HG03135 (cell line): ENCODE data around the gene EXOC8.

ENCODE experiments used
- ATAC-seq: cut with Tn5 transposase; IDR thresholded peaks from one replicate; pipeline ENCODE4 v1.9.1; 2021; ENCODE audit warnings: mild to moderate bottlenecking, moderate library complexity; ENCODE audit not compliant: unreplicated experiment

The EXOC8 gene

GRCh38 chr1:231337472-231338269 lies at the start of gene EXOC8:
EXOC8 (minus strand) TSS chr1:231337852; CDS start chr1:231337745, 107 bp downstream.
- ATAC-seq, result peak; percentile 70

- no peak for ATAC-seq
Observed at GRCh38 chr1:231386466-231386865, 48.8 kb upstream of the EXOC8 start.

- no peak for ATAC-seq
Observed at GRCh38 chr1:231385416-231385748, 47.7 kb upstream of the EXOC8 start.

- ATAC-seq, result no peak
Observed at GRCh38 chr1:231384696-231385415, 47.2 kb upstream of the EXOC8 start.

GRCh38 chr1:231383159-231383860 lies 45.7 kb upstream of the EXOC8 start:
- no peak for ATAC-seq

GRCh38 chr1:231382426-231382825 lies 44.8 kb upstream of the EXOC8 start:
- no peak for ATAC-seq

GRCh38 chr1:231381729-231382128 lies 44.1 kb upstream of the EXOC8 start:
- no peak for ATAC-seq

- peak; percentile 65 for ATAC-seq
Observed at GRCh38 chr1:231376875-231377549, 39.4 kb upstream of the EXOC8 start.

- no peak for ATAC-seq
Observed at GRCh38 chr1:231376101-231376500, 38.4 kb upstream of the EXOC8 start.

GRCh38 chr1:231374394-231374793 lies 36.7 kb upstream of the EXOC8 start:
- ATAC-seq, result no peak

GRCh38 chr1:231372501-231372900 lies 34.8 kb upstream of the EXOC8 start:
- no peak for ATAC-seq

- ATAC-seq, result no peak
Observed at GRCh38 chr1:231369282-231369681, 31.6 kb upstream of the EXOC8 start.

- no peak for ATAC-seq
Observed at GRCh38 chr1:231364192-231364591, 26.5 kb upstream of the EXOC8 start.

- no peak for ATAC-seq
Observed at GRCh38 chr1:231363624-231364023, 26.0 kb upstream of the EXOC8 start.

- ATAC-seq, result no peak
Observed at GRCh38 chr1:231362325-231362724, 24.7 kb upstream of the EXOC8 start.

GRCh38 chr1:231359113-231359512 lies 21.5 kb upstream of the EXOC8 start:
- no peak for ATAC-seq

GRCh38 chr1:231357831-231358354 lies 20.2 kb upstream of the EXOC8 start:
- peak; percentile 81 for ATAC-seq

- ATAC-seq, result no peak
Observed at GRCh38 chr1:231357187-231357772, 19.6 kb upstream of the EXOC8 start.

GRCh38 chr1:231355171-231355570 lies 17.5 kb upstream of the EXOC8 start:
- ATAC-seq, result no peak

GRCh38 chr1:231354330-231355020 lies 16.8 kb upstream of the EXOC8 start:
- no peak for ATAC-seq
